CD4-positive, alpha-beta T cell treated with Interleukin-21 for 1 hour (primary cell): ENCODE results near the gene TTL.

Experiments used
- DNase-seq: peaks from one replicate; pipeline ENCODE4 v3.0.0-alpha.2; 2020

The TTL gene

GRCh38 chr2:112584891-112585250 lies 102.9 kb downstream of the TTL start:
- no peak for DNase-seq

GRCh38 chr2:112585400-112585799 lies 103.4 kb downstream of the TTL start:
- no peak for DNase-seq

- no peak for DNase-seq
Observed at GRCh38 chr2:112585873-112586464, 104.0 kb downstream of the TTL start.

GRCh38 chr2:112588611-112589045 lies 106.7 kb downstream of the TTL start:
- DNase-seq = no peak
